Neural cell (in vitro differentiated cells): ENCODE data around the gene HMGCL. TPM values are rescaled to one million over a fixed set of nuclear protein-coding genes. Genes with fewer than 3 reads are reported as not detected.

Experiments
- H2AFZ ChIP-seq: fragments of 200-600, 300-800 bp; sonication (generic), shearing (Covaris generic); 2 replicates; pipeline ENCODE4 v1.6.0; 2014; ENCODE audit warnings: low read depth, mild to moderate bottlenecking, antibody characterized with exemption, low read length, moderate library complexity
- H3F3A ChIP-seq: fragments of 200-600 bp; shearing (Covaris generic); 2 replicates; pipeline ENCODE4 v1.6.1; 2016; ENCODE audit warnings: mild to moderate bottlenecking, moderate library complexity, mixed read lengths, antibody characterized with exemption, low read length; ENCODE audit not compliant: insufficient read depth, poor library complexity, severe bottlenecking
- H3K27ac ChIP-seq: fragments of 200-600, 300-800 bp; sonication (generic), shearing (Covaris generic); 2 replicates; pipeline ENCODE4 v1.5.1; 2014; ENCODE audit warnings: mild to moderate bottlenecking, low read length, moderate library complexity
- H3K27me3 ChIP-seq: fragments of 300-800, 200-600 bp; sonication (generic), shearing (Covaris generic); 2 replicates; pipeline ENCODE4 v1.6.0; 2014; ENCODE audit warnings: mild to moderate bottlenecking, low read depth, low read length, moderate library complexity; ENCODE audit not compliant: insufficient read depth
- H3K36me3 ChIP-seq: fragments of 300-800, 200-600 bp; sonication (generic), shearing (Covaris generic); 2 replicates; pipeline ENCODE4 v1.5.1; 2014; ENCODE audit warnings: mild to moderate bottlenecking, antibody characterized with exemption, low read length, moderate library complexity; ENCODE audit not compliant: insufficient read depth
- H3K4me2 ChIP-seq: fragments of 300-800, 200-600 bp; sonication (generic), shearing (Covaris generic); 2 replicates; pipeline ENCODE4 v1.6.0; 2014; ENCODE audit warnings: mild to moderate bottlenecking, low read length
- H3K4me3 ChIP-seq: fragments of 300-800, 200-600 bp; sonication (generic), shearing (Covaris generic); 2 replicates; pipeline ENCODE4 v1.5.1; 2014; ENCODE audit warnings: mild to moderate bottlenecking, low read length, moderate library complexity
- H3K79me2 ChIP-seq: fragments of 200-600 bp; shearing (Covaris generic); replicated peaks from 2 replicates; pipeline ENCODE4 v1.6.0; 2014; ENCODE audit warnings: mild to moderate bottlenecking, low read length, moderate library complexity; ENCODE audit not compliant: insufficient read depth
- H3K9ac ChIP-seq: fragments of 300-800, 200-600 bp; sonication (generic), shearing (Covaris generic); 2 replicates; pipeline ENCODE4 v1.6.1; 2016; ENCODE audit warnings: mild to moderate bottlenecking, low read length, mixed read lengths
- H3K9me2 ChIP-seq: fragments of 200-600 bp; shearing (Covaris generic); 2 replicates; pipeline ENCODE4 v1.6.1; 2016; ENCODE audit warnings: mild to moderate bottlenecking, low read length, mixed read lengths; ENCODE audit not compliant: insufficient read depth
- H3K9me3 ChIP-seq: fragments of 200-600, 300-800 bp; sonication (generic), shearing (Covaris generic); 2 replicates; pipeline ENCODE4 v1.6.1; 2016; ENCODE audit warnings: mild to moderate bottlenecking, mixed run types, low read length, moderate library complexity, mixed read lengths
- H4K20me1 ChIP-seq: fragments of 200-600 bp; shearing (Covaris generic); 2 replicates; pipeline ENCODE4 v1.6.1; 2016; ENCODE audit warnings: mild to moderate bottlenecking, mixed run types; ENCODE audit not compliant: insufficient read depth
- EP300 ChIP-seq: fragments of 450-650 bp; conservative IDR thresholded peaks from 2 replicates; pipeline ENCODE4 v1.6.1; 2014; ENCODE audit warnings: antibody characterized with exemption, mild to moderate bottlenecking, moderate library complexity; ENCODE audit not compliant: poor library complexity, severe bottlenecking
- EZH2 ChIP-seq: fragments of 200-600, 300-800 bp; shearing (Covaris generic), sonication (generic); IDR thresholded peaks from 2 replicates; pipeline ENCODE4 v1.6.1; 2014; ENCODE audit warnings: antibody characterized with exemption, low read length, borderline replicate concordance, mild to moderate bottlenecking; ENCODE audit not compliant: insufficient read depth, poor library complexity, severe bottlenecking
- MXI1 ChIP-seq: fragments of 450-650 bp; conservative IDR thresholded peaks from 2 replicates; pipeline ENCODE4 v1.6.1; 2014; ENCODE audit warnings: antibody characterized with exemption, mild to moderate bottlenecking; ENCODE audit not compliant: poor library complexity, severe bottlenecking
- POLR2AphosphoS5 ChIP-seq: IDR thresholded peaks from 2 replicates; pipeline ENCODE4 v1.6.1; 2012
- RAD21 ChIP-seq: fragments of 450-650 bp; conservative IDR thresholded peaks from 2 replicates; pipeline ENCODE4 v1.6.1; 2014; ENCODE audit warnings: antibody characterized with exemption, mild to moderate bottlenecking, moderate library complexity
- SMC3 ChIP-seq: fragments of 450-650 bp; conservative IDR thresholded peaks from 2 replicates; pipeline ENCODE4 v1.6.1; 2014; ENCODE audit warnings: antibody characterized with exemption, mild to moderate bottlenecking, moderate library complexity; ENCODE audit not compliant: poor library complexity
- TAF1 ChIP-seq: IDR thresholded peaks from 2 replicates; pipeline ENCODE4 v1.6.1; 2012; ENCODE audit warnings: low read depth
- polyA plus RNA-seq: library from polyadenylated mRNA; depleted of rRNA; stranded (reverse); fragments of >200 nt; gene quantifications from 2 replicates; pipeline ENCODE4 v1.2.3, GENCODE V29; 2014
- TF ChIP-seq, protein P1 (sequence below): IDR thresholded peaks from 2 replicates; pipeline ENCODE4 v1.6.1; 2012; ENCODE audit warnings: borderline replicate concordance
- TF ChIP-seq, protein P2 (sequence below): fragments of 450-650 bp; IDR thresholded peaks from 2 replicates; pipeline ENCODE4 v1.5.1; 2014; ENCODE audit warnings: antibody characterized with exemption, mild to moderate bottlenecking, moderate library complexity; ENCODE audit not compliant: poor library complexity, severe bottlenecking

The HMGCL gene
- polyA plus RNA-seq, 1 donor from 2014 or later: 27.6 TPM

DNA sequence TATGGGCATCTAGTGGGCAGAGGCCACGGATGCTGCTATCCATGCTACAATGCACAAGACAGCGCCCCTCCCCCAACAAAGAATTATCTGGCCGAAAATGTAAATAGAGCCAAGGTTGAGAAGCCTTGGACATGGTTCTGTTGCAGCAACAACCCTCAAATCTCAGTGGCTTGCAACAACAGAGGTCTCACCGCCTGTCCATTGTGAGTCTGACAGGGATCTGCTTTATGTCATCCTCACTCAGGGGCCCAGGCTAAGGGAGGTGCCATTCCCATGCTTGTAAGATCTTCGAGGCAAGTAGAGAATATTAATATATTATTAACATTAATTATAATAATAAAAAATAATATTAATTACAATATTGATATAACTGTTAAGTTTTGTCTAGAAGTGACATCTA lies 56.5 kb downstream of the HMGCL start:
- Histone ChIP-seq H3K9me3 (no peaks in the 10 kb centered on the region), H4K20me1 (no peaks in the 10 kb centered on the region), H3K9me2 (no peaks in the 10 kb centered on the region), H3K4me2 (no peak overlapping the region), H3K27me3 (no peaks in the 10 kb centered on the region), H3F3A (no peaks in the 10 kb centered on the region), H3K4me3 (no peak overlapping the region), H3K9ac (no peak overlapping the region), H3K36me3 (no peaks in the 10 kb centered on the region), H3K79me2 (no peaks in the 10 kb centered on the region), H3K27ac (no peak overlapping the region), H2AFZ (no peak overlapping the region)
- TF ChIP-seq EP300 (no peak), RAD21 (no peak), POLR2AphosphoS5 (no peak), SMC3 (no peak), EZH2 (no peak)
- TF ChIP-seq, protein P1, sequence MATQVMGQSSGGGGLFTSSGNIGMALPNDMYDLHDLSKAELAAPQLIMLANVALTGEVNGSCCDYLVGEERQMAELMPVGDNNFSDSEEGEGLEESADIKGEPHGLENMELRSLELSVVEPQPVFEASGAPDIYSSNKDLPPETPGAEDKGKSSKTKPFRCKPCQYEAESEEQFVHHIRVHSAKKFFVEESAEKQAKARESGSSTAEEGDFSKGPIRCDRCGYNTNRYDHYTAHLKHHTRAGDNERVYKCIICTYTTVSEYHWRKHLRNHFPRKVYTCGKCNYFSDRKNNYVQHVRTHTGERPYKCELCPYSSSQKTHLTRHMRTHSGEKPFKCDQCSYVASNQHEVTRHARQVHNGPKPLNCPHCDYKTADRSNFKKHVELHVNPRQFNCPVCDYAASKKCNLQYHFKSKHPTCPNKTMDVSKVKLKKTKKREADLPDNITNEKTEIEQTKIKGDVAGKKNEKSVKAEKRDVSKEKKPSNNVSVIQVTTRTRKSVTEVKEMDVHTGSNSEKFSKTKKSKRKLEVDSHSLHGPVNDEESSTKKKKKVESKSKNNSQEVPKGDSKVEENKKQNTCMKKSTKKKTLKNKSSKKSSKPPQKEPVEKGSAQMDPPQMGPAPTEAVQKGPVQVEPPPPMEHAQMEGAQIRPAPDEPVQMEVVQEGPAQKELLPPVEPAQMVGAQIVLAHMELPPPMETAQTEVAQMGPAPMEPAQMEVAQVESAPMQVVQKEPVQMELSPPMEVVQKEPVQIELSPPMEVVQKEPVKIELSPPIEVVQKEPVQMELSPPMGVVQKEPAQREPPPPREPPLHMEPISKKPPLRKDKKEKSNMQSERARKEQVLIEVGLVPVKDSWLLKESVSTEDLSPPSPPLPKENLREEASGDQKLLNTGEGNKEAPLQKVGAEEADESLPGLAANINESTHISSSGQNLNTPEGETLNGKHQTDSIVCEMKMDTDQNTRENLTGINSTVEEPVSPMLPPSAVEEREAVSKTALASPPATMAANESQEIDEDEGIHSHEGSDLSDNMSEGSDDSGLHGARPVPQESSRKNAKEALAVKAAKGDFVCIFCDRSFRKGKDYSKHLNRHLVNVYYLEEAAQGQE: no peak
- TF ChIP-seq, protein P2, sequence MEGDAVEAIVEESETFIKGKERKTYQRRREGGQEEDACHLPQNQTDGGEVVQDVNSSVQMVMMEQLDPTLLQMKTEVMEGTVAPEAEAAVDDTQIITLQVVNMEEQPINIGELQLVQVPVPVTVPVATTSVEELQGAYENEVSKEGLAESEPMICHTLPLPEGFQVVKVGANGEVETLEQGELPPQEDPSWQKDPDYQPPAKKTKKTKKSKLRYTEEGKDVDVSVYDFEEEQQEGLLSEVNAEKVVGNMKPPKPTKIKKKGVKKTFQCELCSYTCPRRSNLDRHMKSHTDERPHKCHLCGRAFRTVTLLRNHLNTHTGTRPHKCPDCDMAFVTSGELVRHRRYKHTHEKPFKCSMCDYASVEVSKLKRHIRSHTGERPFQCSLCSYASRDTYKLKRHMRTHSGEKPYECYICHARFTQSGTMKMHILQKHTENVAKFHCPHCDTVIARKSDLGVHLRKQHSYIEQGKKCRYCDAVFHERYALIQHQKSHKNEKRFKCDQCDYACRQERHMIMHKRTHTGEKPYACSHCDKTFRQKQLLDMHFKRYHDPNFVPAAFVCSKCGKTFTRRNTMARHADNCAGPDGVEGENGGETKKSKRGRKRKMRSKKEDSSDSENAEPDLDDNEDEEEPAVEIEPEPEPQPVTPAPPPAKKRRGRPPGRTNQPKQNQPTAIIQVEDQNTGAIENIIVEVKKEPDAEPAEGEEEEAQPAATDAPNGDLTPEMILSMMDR: no peak

DNA sequence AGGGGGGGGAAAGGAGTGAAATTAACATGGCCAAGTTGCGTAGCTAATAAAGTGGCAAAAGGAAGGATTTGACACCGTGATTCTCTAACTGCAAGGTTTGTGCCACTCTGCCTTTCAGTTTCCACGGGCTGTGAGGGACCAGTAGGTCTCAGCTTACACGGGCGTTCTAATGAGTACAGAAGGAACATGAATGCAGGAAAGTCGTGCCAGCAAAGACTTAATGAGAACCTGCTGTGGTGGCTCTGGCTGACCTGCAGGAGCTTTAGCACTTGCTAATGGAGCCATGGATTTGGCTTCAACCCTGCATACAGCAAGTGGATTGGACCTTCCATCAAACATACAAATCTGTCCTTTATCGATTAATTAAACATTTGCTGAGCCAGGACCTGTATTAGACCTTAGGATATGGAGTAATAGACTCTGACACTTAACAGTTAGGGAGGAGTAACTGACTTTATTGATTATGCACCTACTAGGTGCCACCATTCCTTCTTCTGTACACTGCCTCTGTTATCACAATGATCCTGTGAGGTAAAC lies 62.1 kb downstream of the HMGCL start:
- Histone ChIP-seq H3K4me3 (no peak overlapping the region), H3K27ac (no peak overlapping the region), H3K4me2 (no peak overlapping the region), H2AFZ (no peak overlapping the region), H3K36me3 (no peaks in the 10 kb centered on the region), H3F3A (no peaks in the 10 kb centered on the region), H3K27me3 (no peaks in the 10 kb centered on the region), H3K79me2 (no peaks in the 10 kb centered on the region), H3K9me2 (no peaks in the 10 kb centered on the region), H3K9me3 (no peaks in the 10 kb centered on the region), H4K20me1 (no peaks in the 10 kb centered on the region), H3K9ac (no peak overlapping the region)
- TF ChIP-seq RAD21 (no peak), SMC3 (no peak), MXI1 (no peak), TAF1 (no peak), EZH2 (no peak), POLR2AphosphoS5 (no peak), EP300 (no peak)
- TF ChIP-seq, protein P2: no peak
- TF ChIP-seq, protein P1: no peak
